Rectal smooth muscle tissue (tissue), 1 donor: ENCODE measurements around the gene SH3RF3.

Source experiments
- H3K27ac ChIP-seq: one replicate; pipeline ENCODE4 v1.7.0; 2013; ENCODE audit warnings: low read depth, low read length, inconsistent platforms
- H3K27me3 ChIP-seq: one replicate; pipeline ENCODE4 v1.7.0; 2013; ENCODE audit warnings: low read length; ENCODE audit not compliant: control insufficient read depth, insufficient read depth
- H3K36me3 ChIP-seq: one replicate; pipeline ENCODE4 v1.7.0; 2013; ENCODE audit warnings: low read length; ENCODE audit not compliant: control insufficient read depth, insufficient read depth
- H3K4me1 ChIP-seq: one replicate; pipeline ENCODE4 v1.7.0; 2013; ENCODE audit warnings: low read length; ENCODE audit not compliant: control insufficient read depth, insufficient read depth
- H3K4me3 ChIP-seq: one replicate; pipeline ENCODE4 v1.7.0; 2013; ENCODE audit warnings: low read length
- H3K9ac ChIP-seq: one replicate; pipeline ENCODE4 v1.7.0; 2013; ENCODE audit warnings: low read length

Gene SH3RF3

GRCh38 chr2:109409321-109410038 lies 280.5 kb downstream of the SH3RF3 start:
- Histone ChIP-seq H3K27ac (no peak overlapping the region), H3K4me3 (no peak overlapping the region), H3K4me1 (no peaks in the 10 kb centered on the region), H3K9ac (no peak overlapping the region), H3K27me3 (no peaks in the 10 kb centered on the region), H3K36me3 (no peaks in the 10 kb centered on the region)

- no peak overlapping the region for H3K9ac ChIP-seq
Measured at GRCh38 chr2:109410039-109410815, 281.2 kb downstream of the SH3RF3 start.

GRCh38 chr2:109411640-109412325 lies 282.8 kb downstream of the SH3RF3 start:
- no peaks in the 10 kb centered on the region for H3K36me3 ChIP-seq
- no peak overlapping the region for H3K4me3 ChIP-seq
- no peaks in the 10 kb centered on the region for H3K27me3 ChIP-seq
- no peak overlapping the region for H3K9ac ChIP-seq
- no peak overlapping the region for H3K27ac ChIP-seq
- no peaks in the 10 kb centered on the region for H3K4me1 ChIP-seq

More at GRCh38 chr2:109410039-109410815, 281.2 kb downstream of the SH3RF3 start:
- Histone ChIP-seq H3K4me1 (no peaks in the 10 kb centered on the region), H3K27ac (no peak overlapping the region), H3K36me3 (no peaks in the 10 kb centered on the region), H3K27me3 (no peaks in the 10 kb centered on the region), H3K4me3 (no peak overlapping the region)

GRCh38 chr2:109415581-109416013 lies 286.6 kb downstream of the SH3RF3 start:
- no peaks in the 10 kb centered on the region for H3K36me3 ChIP-seq
- H3K4me1 ChIP-seq = no peaks in the 10 kb centered on the region
- H3K27me3 ChIP-seq = no peaks in the 10 kb centered on the region
- H3K9ac ChIP-seq = no peak overlapping the region
- H3K27ac ChIP-seq = no peak overlapping the region
- no peak overlapping the region for H3K4me3 ChIP-seq

GRCh38 chr2:109417701-109418335 lies 288.8 kb downstream of the SH3RF3 start:
- Histone ChIP-seq H3K36me3 (no peaks in the 10 kb centered on the region), H3K9ac (no peak overlapping the region), H3K27ac (no peak overlapping the region), H3K4me1 (no peaks in the 10 kb centered on the region), H3K27me3 (no peaks in the 10 kb centered on the region), H3K4me3 (no peak overlapping the region)

- H3K9ac ChIP-seq = no peak overlapping the region
- H3K4me3 ChIP-seq = no peak overlapping the region
- no peaks in the 10 kb centered on the region for H3K36me3 ChIP-seq
Measured at GRCh38 chr2:109418716-109419115, 289.7 kb downstream of the SH3RF3 start.

GRCh38 chr2:109419171-109419756 lies 290.3 kb downstream of the SH3RF3 start:
- Histone ChIP-seq H3K9ac (no peak overlapping the region), H3K4me1 (no peaks in the 10 kb centered on the region), H3K36me3 (no peaks in the 10 kb centered on the region), H3K27ac (no peak overlapping the region), H3K27me3 (no peaks in the 10 kb centered on the region), H3K4me3 (no peak overlapping the region)

More at GRCh38 chr2:109418716-109419115, 289.7 kb downstream of the SH3RF3 start:
- no peaks in the 10 kb centered on the region for H3K27me3 ChIP-seq
- H3K27ac ChIP-seq = no peak overlapping the region
- H3K4me1 ChIP-seq = no peaks in the 10 kb centered on the region

- Histone ChIP-seq H3K27ac (no peak overlapping the region), H3K4me1 (no peaks in the 10 kb centered on the region), H3K36me3 (no peaks in the 10 kb centered on the region), H3K27me3 (no peaks in the 10 kb centered on the region), H3K4me3 (no peak overlapping the region), H3K9ac (no peak overlapping the region)
Measured at GRCh38 chr2:109419960-109420370, 291.0 kb downstream of the SH3RF3 start.

- no peaks in the 10 kb centered on the region for H3K36me3 ChIP-seq
Measured at GRCh38 chr2:109421101-109421500, 292.1 kb downstream of the SH3RF3 start.

GRCh38 chr2:109421642-109422041 lies 292.6 kb downstream of the SH3RF3 start:
- Histone ChIP-seq H3K36me3 (no peaks in the 10 kb centered on the region), H3K27me3 (no peaks in the 10 kb centered on the region), H3K9ac (no peak overlapping the region), H3K4me1 (no peaks in the 10 kb centered on the region), H3K27ac (no peak overlapping the region), H3K4me3 (no peak overlapping the region)

More at GRCh38 chr2:109421101-109421500, 292.1 kb downstream of the SH3RF3 start:
- Histone ChIP-seq H3K9ac (no peak overlapping the region), H3K27me3 (no peaks in the 10 kb centered on the region), H3K27ac (no peak overlapping the region), H3K4me1 (no peaks in the 10 kb centered on the region), H3K4me3 (no peak overlapping the region)

GRCh38 chr2:109422071-109422757 lies 293.2 kb downstream of the SH3RF3 start:
- Histone ChIP-seq H3K27me3 (no peaks in the 10 kb centered on the region), H3K27ac (no peak overlapping the region), H3K4me3 (no peak overlapping the region), H3K36me3 (no peaks in the 10 kb centered on the region), H3K9ac (no peak overlapping the region), H3K4me1 (no peaks in the 10 kb centered on the region)
